Dermis microvascular lymphatic vessel endothelial cell (primary cell): ENCODE data around the gene XDH. TPM values are rescaled to one million over a fixed set of nuclear protein-coding genes. Genes with fewer than 3 reads are reported as not detected.

Source experiments
- DNase-seq, 2 donors: peaks; one replicate each; pipeline versions ENCODE4 v3.0.0 to v3.0.0-alpha.2; 2010; ENCODE audit warnings: low read depth in 2 of 2
- total RNA-seq: library from RNA; depleted of rRNA; stranded (reverse); fragments of >200 nt; gene quantifications from 2 replicates; pipeline ENCODE4 v1.2.1, GENCODE V29; 2014

Gene XDH
- total RNA-seq, 1 donor from 2014 or later, result not detected

DNA sequence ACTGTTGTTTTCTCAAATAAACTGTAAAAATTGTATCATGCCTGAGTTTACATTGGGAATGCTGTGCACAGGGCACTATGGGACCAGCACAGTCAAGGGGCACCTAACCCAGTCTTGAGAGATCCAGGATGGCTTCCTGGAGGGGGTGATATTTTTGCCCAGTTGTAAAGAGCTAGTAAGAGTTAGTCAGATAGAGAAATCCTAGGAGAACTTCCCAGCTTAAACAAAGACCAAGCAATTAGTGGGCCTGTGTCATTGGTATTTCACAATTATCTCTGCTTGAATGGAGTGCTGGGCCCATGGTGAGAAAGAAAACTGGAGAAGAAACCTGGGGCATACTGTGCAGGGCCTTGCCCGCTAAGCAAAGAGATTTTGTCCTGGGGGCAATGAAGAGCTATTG is 12.2 kb downstream of the XDH start:
- no peak for DNase-seq

DNA sequence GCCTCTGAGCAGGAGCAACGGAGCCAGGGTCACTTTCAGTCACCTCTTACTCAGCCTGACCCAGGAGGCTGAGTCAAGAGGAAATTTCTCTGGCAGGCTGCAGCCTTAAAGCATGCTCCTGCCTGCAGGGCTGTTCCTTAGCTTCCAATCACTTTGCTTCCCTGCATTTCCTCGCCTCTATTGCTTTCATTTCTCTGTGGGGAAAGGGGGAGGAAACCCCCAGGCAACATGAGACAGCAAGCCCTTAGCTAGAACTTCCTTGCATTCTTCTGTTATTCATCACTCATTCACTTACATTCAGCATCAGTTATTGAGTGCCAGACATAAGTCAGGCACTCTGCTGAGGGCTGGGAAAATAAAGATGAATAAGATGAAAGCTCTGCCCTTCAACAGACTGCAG is 13.0 kb downstream of the XDH start:
- DNase-seq, result no peak

DNA sequence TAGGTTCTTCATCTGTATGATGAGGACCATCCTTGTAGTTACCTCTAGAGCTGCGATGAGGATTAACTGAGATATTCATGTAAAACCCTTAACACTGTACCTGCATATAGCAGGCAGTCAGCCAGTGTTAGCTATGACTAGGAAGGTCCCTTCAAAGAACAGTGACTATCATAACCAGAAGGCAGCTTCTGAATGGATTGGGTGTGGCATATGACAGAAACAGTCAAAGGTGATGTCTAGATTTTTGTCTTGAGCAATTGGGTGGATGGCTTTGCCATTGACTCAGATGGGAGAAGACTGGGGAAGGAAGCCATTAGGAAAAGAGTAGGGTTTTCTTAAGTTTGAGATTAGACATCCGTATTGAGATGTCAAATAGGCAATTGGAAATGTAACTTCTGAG is 15.7 kb downstream of the XDH start:
- DNase-seq, result no peak

DNA sequence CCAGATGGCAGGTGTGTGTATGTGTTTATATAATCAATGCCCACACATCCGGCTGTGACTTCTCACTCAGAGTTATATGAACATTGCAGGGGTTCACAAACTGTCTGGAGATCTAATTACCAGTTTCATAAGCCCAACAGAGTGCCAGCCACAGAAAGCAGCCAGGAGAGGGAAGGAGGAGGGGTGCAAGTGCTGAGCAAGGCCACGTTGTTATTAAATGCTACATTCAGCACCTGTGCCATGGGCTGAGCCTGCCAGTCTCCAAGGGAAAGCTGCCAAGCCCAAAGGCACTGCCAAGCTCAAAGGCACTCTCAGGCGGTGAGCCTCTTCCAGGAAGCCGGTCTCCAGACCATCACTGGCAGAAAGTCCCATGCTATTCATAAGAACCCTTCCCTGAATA is 17.4 kb downstream of the XDH start:
- DNase-seq, result no peak

DNA sequence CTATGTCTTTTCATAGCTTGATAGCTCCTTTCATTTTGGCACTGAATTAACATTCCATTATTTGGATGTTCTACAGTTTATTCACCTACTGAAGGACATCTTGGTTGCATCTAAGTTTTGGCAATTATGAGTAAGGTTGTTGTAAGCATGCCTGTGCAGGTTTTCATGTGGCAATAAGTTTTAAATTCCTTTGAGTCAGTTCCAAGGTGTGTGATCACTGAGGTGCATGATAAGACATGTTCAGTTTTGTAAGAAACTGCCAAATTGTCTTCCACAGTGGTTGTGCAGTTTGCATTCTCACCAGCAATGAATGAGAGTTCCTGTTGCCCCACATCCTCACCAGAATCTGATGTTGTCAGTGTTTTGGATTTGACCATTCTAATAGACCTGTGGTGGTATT is 24.2 kb downstream of the XDH start:
- no peak for DNase-seq

DNA sequence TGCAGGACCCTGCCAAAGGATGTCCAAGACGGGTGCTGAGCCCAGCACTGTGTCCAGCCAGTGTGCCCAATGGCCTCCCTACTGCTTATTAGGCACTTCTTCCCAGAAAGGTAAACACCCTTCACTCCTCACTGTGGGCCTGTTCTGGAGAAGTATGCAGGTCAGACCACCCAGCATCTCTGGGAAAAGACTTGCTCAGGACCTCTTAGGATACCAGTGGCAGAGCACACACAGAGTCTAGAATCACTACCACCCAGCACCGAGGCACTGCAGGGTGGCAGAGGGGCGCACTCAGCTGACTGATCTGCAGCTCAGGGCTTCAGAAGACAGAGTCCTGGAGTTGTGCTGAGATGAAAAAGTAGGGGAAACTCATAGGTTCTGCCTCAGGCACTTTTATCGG is 25.8 kb downstream of the XDH start:
- no peak for DNase-seq

DNA sequence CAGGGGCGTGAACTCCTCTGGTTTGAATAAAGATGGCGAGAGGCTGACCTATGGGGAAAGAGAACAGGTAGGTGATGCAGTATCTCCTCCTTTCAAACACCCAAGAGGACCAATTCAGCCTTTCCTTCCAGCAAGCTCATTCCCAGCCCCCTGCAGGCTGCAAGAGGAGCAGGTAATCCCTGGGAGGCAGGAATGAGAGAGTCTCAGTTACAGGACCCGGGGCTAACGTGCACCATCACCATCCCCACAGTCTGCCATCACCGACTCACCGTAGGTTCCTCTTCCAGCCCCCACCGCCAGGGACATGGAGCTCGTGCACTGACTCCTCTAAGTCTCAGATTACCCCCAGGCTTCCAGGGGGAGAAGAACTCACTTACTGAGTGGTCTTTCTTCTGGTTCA is 26.7 kb downstream of the XDH start:
- no peak for DNase-seq

DNA sequence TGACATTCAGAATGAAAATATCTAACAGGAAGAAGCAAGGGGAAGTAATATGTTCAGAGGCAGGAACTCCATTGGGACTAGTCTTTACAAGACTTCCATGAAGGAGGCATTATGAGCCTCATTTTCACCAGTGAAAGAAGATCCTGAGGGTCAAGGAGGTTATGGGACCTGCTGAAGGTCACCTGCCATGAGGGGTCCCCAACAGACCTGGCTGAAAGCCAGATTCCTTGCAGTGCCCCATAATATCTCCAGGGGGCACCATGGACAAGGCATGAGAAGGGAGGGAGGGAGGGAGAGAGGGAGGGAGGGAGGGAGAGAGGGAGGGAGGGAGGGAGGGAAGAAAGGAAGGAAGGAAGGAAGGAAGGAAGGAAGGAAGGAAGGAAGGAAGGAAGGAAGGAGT is 27.9 kb downstream of the XDH start:
- DNase-seq, result no peak

DNA sequence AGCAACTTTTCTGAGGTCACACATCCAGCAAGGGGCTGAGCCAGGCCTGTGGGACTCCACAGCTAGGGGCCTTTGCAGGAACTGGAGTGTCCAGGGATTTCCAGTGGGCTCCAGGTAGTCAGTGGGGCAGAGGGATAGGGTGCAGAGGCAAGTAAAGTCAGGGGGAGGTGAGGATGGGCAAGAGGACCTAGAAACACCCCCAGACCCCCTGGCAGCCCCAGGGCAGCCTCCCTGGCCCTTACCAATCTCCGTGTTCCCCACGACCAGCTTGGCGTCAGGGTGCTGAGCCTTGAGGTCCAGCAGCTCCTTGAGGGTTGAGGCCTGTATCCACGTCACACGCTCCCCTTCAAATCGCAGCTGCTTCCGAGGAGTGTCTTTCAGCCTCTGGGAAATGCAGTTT is 28.4 kb downstream of the XDH start:
- DNase-seq, result no peak

DNA sequence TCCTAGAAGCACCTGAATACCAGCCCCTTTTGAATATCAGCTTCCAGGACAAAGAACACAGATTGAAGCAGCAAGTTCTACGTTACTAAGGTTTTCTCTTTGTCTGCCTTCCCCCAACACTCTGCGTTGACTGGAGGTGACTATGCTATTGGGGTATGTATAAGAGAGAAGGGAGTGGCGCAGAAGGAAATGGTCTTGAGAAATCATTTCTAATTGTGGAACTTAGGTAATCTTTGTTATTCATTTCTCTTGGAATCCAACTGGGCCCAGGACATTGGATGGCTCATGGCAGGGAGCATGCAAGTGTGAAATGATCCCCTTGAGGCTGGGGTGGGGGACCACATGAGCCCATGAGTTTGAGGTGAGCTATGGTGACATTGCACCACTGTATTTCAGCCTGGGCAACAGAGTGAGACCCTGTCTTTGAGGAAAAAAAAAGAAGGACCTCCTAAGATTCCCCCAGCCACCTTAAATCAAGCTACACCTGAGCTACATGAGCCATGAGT is 29.7 kb downstream of the XDH start:
- DNase-seq, result no peak

DNA sequence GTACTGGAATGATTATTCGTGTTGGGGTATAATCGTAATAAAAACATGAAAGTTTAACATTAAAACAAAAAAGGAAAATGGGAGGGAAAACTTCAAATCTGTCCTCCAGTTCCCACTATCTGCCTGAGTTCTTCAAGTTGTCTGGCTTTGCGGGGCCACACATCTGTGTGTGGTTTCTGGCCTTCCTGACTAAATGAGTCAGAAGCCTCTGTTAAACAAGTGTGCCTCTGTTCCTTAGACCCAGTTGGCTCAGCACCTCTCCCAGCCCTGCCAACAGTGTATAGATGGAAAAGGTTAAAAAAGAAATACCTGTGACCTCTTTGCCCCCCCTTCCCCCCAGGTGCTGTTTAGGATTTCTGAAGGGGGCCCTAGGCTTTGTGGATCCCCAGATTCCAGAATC is 30.2 kb downstream of the XDH start:
- DNase-seq, result no peak

DNA sequence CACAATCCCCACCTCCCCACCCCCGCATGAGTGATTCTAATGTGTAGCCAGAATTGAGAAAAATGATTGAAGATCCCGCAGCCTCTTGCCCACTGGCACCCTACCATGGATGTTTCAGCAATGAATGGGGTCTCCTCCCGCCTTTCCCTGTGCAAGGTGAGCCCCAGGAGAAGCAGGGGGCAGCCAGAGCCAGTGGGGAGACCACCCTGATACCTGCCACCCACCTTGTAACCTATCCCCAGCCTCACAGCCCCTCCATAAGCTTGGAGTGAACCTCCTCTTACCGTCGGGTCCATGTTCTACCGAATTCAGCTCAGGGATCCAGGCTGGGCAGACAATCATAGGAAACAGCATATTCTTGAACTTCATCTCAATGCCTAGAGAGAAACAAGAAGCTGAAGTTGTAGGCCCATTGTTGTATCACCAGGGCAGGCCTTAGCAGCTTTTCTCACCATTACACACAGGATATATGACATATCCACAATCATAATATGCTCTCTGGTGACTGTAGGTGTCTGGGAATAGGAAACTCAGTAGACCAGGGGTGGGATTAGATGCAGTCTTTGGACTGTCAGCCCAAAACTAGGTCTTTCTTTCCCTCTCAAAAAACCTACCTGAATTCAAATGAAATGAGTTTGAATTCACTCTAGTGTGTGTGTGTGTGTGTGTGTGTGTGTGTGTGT is 30.9 kb downstream of the XDH start:
- no peak for DNase-seq

DNA sequence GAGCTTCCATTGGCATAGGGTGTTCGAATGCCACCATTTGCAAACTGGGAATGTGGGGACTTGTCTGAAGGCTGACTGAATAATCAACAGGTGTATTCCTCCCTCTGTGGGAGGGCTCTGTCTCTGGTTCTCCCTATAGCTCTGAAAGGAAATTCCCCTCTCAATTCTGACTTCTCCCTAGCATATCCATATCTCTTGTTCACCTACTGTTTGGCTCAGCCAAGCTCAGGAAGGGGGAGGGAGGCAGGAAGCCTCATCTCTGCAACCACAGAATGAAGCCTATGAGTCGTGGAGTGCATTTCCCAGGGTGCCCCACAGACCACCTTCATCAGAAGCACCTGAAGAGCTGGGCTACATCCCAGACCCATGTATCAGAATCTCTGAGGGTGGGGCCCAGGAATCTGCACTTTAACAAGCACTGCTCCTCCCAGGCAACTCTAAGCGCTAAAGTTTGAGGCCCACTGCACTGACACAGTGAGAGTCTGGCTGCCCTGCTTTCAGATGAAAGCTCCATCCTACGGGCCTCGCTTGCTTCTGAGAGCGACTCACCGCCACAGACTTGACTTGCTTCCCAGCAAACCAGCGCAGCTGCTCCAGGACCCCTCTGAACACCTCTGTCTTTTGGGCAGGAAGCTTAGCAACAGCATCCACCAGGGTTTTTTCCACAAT is 32.0 kb downstream of the XDH start:
- DNase-seq, result no peak

DNA sequence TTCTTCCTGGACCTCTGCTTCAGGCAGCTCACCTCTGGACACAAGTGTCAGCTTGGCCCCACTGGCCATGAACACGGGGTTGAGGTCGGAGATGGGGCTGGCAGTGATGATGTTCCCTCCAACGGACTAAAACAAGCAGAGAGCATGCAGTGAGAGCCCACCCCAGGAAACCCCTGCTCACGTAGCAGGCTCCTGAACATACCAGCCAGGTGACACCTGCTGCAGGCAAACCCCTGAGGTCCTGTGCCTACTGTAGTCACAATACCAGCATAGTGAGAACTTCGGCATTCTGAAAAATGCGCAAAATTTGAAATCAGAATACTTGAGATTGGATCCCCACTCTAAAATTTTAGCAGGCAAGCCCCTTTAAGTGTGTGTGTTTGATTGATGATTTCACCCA is 32.9 kb downstream of the XDH start:
- no peak for DNase-seq

DNA sequence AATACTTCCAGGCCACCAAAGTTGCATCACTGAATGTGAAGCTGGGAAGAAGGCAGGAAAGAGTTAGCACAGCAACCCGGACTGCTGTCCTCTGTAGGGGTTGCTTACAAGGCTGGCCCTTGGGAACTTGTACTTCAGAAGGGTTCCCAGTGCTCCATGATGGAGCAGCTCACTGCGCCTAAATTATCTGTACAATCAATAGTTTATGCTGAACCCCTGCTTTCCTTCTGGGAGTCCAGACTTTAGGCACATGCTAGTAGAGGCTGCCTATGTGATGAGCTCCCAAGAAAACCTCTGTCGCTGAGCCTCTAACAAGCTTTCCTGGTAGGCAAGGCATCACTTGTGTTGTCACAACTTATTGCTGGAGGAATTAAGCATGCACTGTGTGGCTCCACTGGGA is 34.3 kb downstream of the XDH start:
- DNase-seq, result no peak

DNA sequence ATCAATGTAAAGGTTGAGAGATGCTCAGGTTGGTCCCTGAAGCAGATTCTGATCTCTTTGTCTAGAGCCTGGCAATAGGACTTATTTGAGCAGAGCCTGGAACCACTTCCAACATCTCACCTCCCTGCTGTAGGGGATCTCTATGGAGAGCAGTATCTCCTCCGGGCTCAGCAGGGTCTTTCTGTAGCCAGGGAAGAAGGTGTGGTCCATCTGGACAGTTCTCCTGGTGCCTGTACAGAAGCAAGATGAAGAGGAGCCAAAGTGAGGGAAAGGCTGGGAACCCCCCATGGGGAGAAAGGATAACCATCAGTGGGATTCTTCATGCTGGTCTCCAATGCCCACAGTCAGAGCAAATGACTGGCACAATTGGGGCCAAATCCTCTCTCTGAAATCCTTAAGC is 34.8 kb downstream of the XDH start:
- DNase-seq, result no peak

DNA sequence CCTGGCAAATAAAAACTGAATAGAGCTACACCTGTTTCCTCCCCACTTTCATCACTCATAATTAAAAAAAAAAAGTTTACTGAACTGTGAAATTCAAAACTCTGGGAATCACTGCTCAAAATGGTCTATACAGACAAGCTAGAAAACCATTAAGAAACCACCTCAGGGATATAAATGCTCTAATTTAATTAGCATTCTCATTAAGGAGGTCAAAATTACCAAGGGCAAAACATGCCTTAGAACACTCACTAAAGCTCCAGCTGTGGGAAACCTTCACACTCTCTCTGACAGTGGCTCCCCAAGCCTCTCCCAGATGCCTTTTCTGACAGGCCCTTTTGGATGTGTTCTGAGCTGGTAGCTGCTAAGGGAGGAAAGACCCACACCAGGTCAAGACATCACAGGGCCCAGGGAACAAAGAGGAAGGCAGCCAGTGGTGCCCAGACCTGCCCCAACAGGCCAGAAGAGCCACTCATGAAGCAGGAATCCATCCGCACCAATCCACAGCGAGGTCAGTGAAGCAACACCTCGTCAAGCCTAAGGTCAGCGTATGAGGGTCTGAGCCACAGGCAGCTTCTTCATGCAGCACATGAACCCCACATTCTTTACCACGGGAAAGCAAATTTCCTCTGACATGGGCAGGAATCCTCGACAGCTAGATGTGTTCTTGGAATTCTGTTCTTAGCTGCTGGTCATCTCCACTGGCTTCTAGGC is 35.6 kb downstream of the XDH start:
- DNase-seq, result no peak

DNA sequence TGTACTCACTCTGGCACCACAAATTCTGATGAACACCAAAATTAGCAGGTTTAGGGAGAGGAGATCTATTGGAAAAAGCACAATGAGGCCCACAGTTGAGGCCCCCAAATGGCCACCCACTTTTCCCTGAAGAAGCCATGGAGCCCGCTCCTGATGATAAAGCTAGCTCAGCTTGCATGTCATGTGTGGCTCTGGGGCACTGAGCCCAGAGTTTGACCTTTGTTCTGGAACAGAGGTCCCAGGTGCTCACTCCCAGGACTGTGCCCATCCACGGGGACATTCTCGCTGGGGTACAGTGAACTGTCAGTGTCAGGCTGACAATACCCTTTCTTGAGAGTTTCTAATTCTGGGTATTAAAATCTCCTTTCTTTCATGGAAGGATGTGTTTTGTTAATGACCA is 36.2 kb downstream of the XDH start:
- no peak for DNase-seq

DNA sequence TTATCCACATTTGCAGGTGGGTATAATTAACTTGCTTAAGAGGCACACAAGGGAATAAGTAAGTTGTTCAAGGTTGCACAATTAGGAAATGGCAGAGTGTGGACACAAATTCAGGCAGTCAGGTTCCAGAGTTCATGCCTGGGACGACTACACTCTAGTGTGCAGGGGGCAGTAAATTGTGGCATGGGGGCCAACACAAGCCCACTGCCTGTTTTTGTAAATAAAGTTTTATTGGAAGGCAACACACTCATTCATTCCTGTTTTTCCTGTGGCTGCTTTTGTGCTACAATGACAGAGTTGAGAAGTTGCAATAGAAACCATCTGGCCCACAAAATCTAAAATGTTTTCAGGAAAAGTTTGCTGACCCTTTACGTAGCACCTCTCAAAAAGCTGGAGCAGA is 41.4 kb downstream of the XDH start:
- DNase-seq, result no peak

DNA sequence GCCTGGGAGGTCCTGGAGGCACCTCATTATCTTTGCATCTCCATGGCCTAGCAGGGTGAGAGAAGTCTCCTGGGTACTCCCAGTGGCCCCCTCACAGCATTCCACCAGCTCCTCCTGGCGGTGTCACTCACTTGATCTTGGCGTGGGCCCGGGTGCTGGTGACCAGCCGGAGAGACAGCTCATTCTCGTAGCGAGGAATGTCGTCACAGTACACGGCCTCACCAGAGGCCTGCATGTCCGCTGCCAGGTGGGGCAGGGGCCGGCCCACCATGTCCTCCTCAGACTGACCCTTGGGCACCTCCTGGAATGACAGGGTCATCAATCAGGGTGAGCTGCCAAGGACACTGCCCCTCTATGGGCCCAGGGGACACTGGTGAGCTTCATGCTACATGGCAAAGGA is 42.4 kb downstream of the XDH start:
- no peak for DNase-seq

DNA sequence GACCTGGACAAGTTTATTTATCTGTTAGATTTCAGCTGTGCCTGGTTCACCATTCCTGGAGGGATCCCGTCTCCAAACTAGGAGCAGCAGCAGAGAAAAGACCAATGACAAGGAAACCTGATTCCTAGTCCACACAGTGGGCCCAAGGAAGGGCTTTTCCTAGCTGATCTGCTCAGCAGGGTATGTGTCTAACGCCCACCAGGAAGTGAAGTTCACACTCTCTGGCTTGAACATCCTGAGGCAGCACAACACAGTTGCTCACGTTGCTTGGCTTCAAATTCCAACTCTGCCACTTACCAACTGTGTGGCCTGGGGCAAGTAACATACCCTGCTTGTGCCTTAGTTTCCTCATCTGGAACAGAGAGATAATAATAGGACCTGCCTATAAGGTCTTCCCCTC is 42.9 kb downstream of the XDH start:
- no peak for DNase-seq

DNA sequence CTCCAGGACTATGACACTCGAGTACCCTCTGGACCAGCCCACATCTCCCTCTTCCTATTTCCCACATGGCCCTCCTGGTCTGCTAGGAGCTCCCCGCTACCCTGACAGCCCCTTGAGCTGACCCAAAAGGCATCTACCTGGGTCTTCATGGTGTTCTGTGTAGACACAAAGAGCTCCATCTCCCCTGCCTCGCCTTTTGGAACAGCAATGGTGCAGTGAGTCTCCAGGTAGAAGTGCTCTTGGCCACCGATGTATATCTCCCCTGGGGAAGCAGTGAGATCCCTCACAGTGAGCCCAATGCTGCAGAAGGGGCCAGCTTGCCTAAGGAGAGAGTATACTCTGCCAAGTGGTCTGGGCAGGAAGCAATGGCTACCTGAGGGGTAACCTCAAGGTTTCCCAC is 47.8 kb downstream of the XDH start:
- DNase-seq, result no peak
